Measurements from ENCODE around the gene CHTOP. TPM values are rescaled to one million over a fixed set of nuclear protein-coding genes. Genes with fewer than 3 reads are reported as not detected.
"Not testable (repeated sequence)": the region's sequence is repeated elsewhere in the genome, so short reads cannot be mapped to it uniquely, and the experiment has no call there.

Gene CHTOP
- polyA plus RNA-seq (2013, experiment 1 of 2): 88.9 TPM
- 88.2 TPM for polyA plus RNA-seq (2013, experiment 2 of 2)

- Histone ChIP-seq H3K79me2 (ENCODE audit: control insufficient read depth, insufficient read depth, low read length) (peaks cover 31% of the 10 kb centered on the region), H3K4me3 (ENCODE audit: low read length) (peak within 1 kb of the TSS; percentile 92), H3K18ac (ENCODE audit: low read length) (peak within 1 kb of the TSS; percentile 91), H3K79me1 (ENCODE audit: low read length) (peaks cover 12% of the 10 kb centered on the region), H3K9ac (ENCODE audit: low read length) (peak within 1 kb of the TSS; percentile 99), H2BK15ac (replicated peaks; ENCODE audit: low read depth) (no peak within 1 kb of the TSS), H2BK5ac (ENCODE audit: low read length) (peak within 1 kb of the TSS; percentile 98), H3K36me3 (ENCODE audit: control insufficient read depth, insufficient read depth, low read length) (peaks cover 12% of the 10 kb centered on the region), H3K4me2 (ENCODE audit: low read length) (peak within 1 kb of the TSS; percentile 45), H4K5ac (ENCODE audit: low read length) (peak within 1 kb of the TSS; percentile 44), H2BK120ac (ENCODE audit: low read depth, low read length) (peak within 1 kb of the TSS; percentile 50), H3K4ac (ENCODE audit: low read depth, low read length) (peak within 1 kb of the TSS; percentile 94), H3K4me1 (ENCODE audit: control insufficient read depth, low read depth, low read length) (no peaks in the 10 kb centered on the region), H4K8ac (ENCODE audit: low read depth, low read length) (peak within 1 kb of the TSS; percentile 88), H3K56ac (ENCODE audit: low read length) (peak within 1 kb of the TSS; percentile 99), H3K23ac (ENCODE audit: low read length) (peak within 1 kb of the TSS; percentile 97), H2AK5ac (ENCODE audit: low read length) (no peak within 1 kb of the TSS), H3K27ac (ENCODE audit: low read depth, low read length) (peak within 1 kb of the TSS; percentile 100), H3K27me3 (ENCODE audit: insufficient read depth, low read length, poor library complexity) (no peaks in the 10 kb centered on the region)
- DNase-seq: peak; percentile 99
- no CpG with 5 or more reads among the region's 65 CpGs for WGBS (ENCODE audit: extremely low coverage, insufficient coverage, low lambda C conversion rate)
Observed at GRCh38 chr1:153633754-153634665, at the start of gene CHTOP. TSS of gene CHTOP (plus strand) at chr1:153634066. CDS start at chr1:153636589, 2,523 bp downstream.

- no peaks in the 10 kb centered on the region for H3K36me3 ChIP-seq (ENCODE audit: control insufficient read depth, insufficient read depth, low read length)
- no peak overlapping the region for H3K4me2 ChIP-seq (ENCODE audit: low read length)
- no peak overlapping the region for H2AK5ac ChIP-seq (ENCODE audit: low read length)
- H3K27ac ChIP-seq (ENCODE audit: low read depth, low read length): no peak overlapping the region
- no peaks in the 10 kb centered on the region for H3K27me3 ChIP-seq (ENCODE audit: insufficient read depth, low read length, poor library complexity)
- no peak overlapping the region for H3K23ac ChIP-seq (ENCODE audit: low read length)
- no peak overlapping the region for H2BK5ac ChIP-seq (ENCODE audit: low read length)
- H3K56ac ChIP-seq (ENCODE audit: low read length): no peak overlapping the region
- peak overlapping the region; percentile 65 for H3K4ac ChIP-seq (ENCODE audit: low read depth, low read length)
- WGBS (ENCODE audit: extremely low coverage, insufficient coverage, low lambda C conversion rate): no CpG with 5 or more reads among the region's 1 CpG
- H2BK15ac ChIP-seq (replicated peaks; ENCODE audit: low read depth): no peak overlapping the region
- H3K79me2 ChIP-seq (ENCODE audit: control insufficient read depth, insufficient read depth, low read length): no peaks in the 10 kb centered on the region
- no peak overlapping the region for H3K4me3 ChIP-seq (ENCODE audit: low read length)
- no peak overlapping the region for H4K5ac ChIP-seq (ENCODE audit: low read length)
- H2BK120ac ChIP-seq (ENCODE audit: low read depth, low read length): no peak overlapping the region
- H3K79me1 ChIP-seq (ENCODE audit: low read length): no peaks in the 10 kb centered on the region
- no peak for DNase-seq
- H3K18ac ChIP-seq (ENCODE audit: low read length): no peak overlapping the region
- H3K9ac ChIP-seq (ENCODE audit: low read length): no peak overlapping the region
- no peak overlapping the region for H4K8ac ChIP-seq (ENCODE audit: low read depth, low read length)
- H3K4me1 ChIP-seq (ENCODE audit: control insufficient read depth, low read depth, low read length): no peaks in the 10 kb centered on the region
Observed at GRCh38 chr1:153585006-153585405, 48.9 kb upstream of the CHTOP start.

GRCh38 chr1:153586347-153586746 is 47.5 kb upstream of the CHTOP start:
- H2BK120ac ChIP-seq (ENCODE audit: low read depth, low read length): no peak overlapping the region
- no peak overlapping the region for H4K5ac ChIP-seq (ENCODE audit: low read length)
- H4K8ac ChIP-seq (ENCODE audit: low read depth, low read length): no peak overlapping the region
- no peak overlapping the region for H3K4ac ChIP-seq (ENCODE audit: low read depth, low read length)
- no peak for DNase-seq
- H2AK5ac ChIP-seq (ENCODE audit: low read length): no peak overlapping the region
- no peak overlapping the region for H2BK5ac ChIP-seq (ENCODE audit: low read length)
- H3K4me3 ChIP-seq (ENCODE audit: low read length): no peak overlapping the region
- H3K27me3 ChIP-seq (ENCODE audit: insufficient read depth, low read length, poor library complexity): no peaks in the 10 kb centered on the region
- H3K79me2 ChIP-seq (ENCODE audit: control insufficient read depth, insufficient read depth, low read length): no peaks in the 10 kb centered on the region
- no peak overlapping the region for H2BK15ac ChIP-seq (replicated peaks; ENCODE audit: low read depth)
- no peak overlapping the region for H3K4me2 ChIP-seq (ENCODE audit: low read length)
- no peak overlapping the region for H3K56ac ChIP-seq (ENCODE audit: low read length)
- no peak overlapping the region for H3K23ac ChIP-seq (ENCODE audit: low read length)
- H3K79me1 ChIP-seq (ENCODE audit: low read length): no peaks in the 10 kb centered on the region
- H3K9ac ChIP-seq (ENCODE audit: low read length): no peak overlapping the region
- no peaks in the 10 kb centered on the region for H3K4me1 ChIP-seq (ENCODE audit: control insufficient read depth, low read depth, low read length)
- H3K27ac ChIP-seq (ENCODE audit: low read depth, low read length): no peak overlapping the region
- peak overlapping the region; percentile 80 for H3K18ac ChIP-seq (ENCODE audit: low read length)
- no CpG with 5 or more reads among the region's 1 CpG for WGBS (ENCODE audit: extremely low coverage, insufficient coverage, low lambda C conversion rate)
- H3K36me3 ChIP-seq (ENCODE audit: control insufficient read depth, insufficient read depth, low read length): no peaks in the 10 kb centered on the region

- no peak overlapping the region for H3K18ac ChIP-seq (ENCODE audit: low read length)
- H4K8ac ChIP-seq (ENCODE audit: low read depth, low read length): no peak overlapping the region
- no peak overlapping the region for H4K5ac ChIP-seq (ENCODE audit: low read length)
- H3K23ac ChIP-seq (ENCODE audit: low read length): no peak overlapping the region
- H3K27me3 ChIP-seq (ENCODE audit: insufficient read depth, low read length, poor library complexity): no peaks in the 10 kb centered on the region
- no peaks in the 10 kb centered on the region for H3K4me1 ChIP-seq (ENCODE audit: control insufficient read depth, low read depth, low read length)
- H2BK5ac ChIP-seq (ENCODE audit: low read length): no peak overlapping the region
- H3K4me2 ChIP-seq (ENCODE audit: low read length): no peak overlapping the region
- H2AK5ac ChIP-seq (ENCODE audit: low read length): no peak overlapping the region
- H2BK120ac ChIP-seq (ENCODE audit: low read depth, low read length): no peak overlapping the region
- no peak overlapping the region for H3K4me3 ChIP-seq (ENCODE audit: low read length)
- H3K79me2 ChIP-seq (ENCODE audit: control insufficient read depth, insufficient read depth, low read length): no peaks in the 10 kb centered on the region
- no peak overlapping the region for H3K9ac ChIP-seq (ENCODE audit: low read length)
- no peak overlapping the region for H2BK15ac ChIP-seq (replicated peaks; ENCODE audit: low read depth)
- no CpG with 5 or more reads among the region's 5 CpGs for WGBS (ENCODE audit: extremely low coverage, insufficient coverage, low lambda C conversion rate)
- H3K79me1 ChIP-seq (ENCODE audit: low read length): no peaks in the 10 kb centered on the region
- H3K27ac ChIP-seq (ENCODE audit: low read depth, low read length): no peak overlapping the region
- peak; percentile 84 for DNase-seq
- H3K56ac ChIP-seq (ENCODE audit: low read length): no peak overlapping the region
- H3K36me3 ChIP-seq (ENCODE audit: control insufficient read depth, insufficient read depth, low read length): no peaks in the 10 kb centered on the region
- H3K4ac ChIP-seq (ENCODE audit: low read depth, low read length): no peak overlapping the region
Observed at GRCh38 chr1:153587314-153587713, 46.6 kb upstream of the CHTOP start.

GRCh38 chr1:153588033-153588432 is 45.8 kb upstream of the CHTOP start:
- not testable (repeated sequence) for H3K79me1 ChIP-seq (ENCODE audit: low read length); H3K56ac ChIP-seq (ENCODE audit: low read length); H2BK15ac ChIP-seq (replicated peaks; ENCODE audit: low read depth); H3K23ac ChIP-seq (ENCODE audit: low read length); H3K9ac ChIP-seq (ENCODE audit: low read length); H3K4me1 ChIP-seq (ENCODE audit: control insufficient read depth, low read depth, low read length); H3K18ac ChIP-seq (ENCODE audit: low read length); H3K27me3 ChIP-seq (ENCODE audit: insufficient read depth, low read length, poor library complexity); H4K8ac ChIP-seq (ENCODE audit: low read depth, low read length); DNase-seq; H3K27ac ChIP-seq (ENCODE audit: low read depth, low read length); H3K36me3 ChIP-seq (ENCODE audit: control insufficient read depth, insufficient read depth, low read length); H2AK5ac ChIP-seq (ENCODE audit: low read length); H3K4me2 ChIP-seq (ENCODE audit: low read length); H4K5ac ChIP-seq (ENCODE audit: low read length); H3K79me2 ChIP-seq (ENCODE audit: control insufficient read depth, insufficient read depth, low read length); H2BK120ac ChIP-seq (ENCODE audit: low read depth, low read length); H3K4me3 ChIP-seq (ENCODE audit: low read length); H3K4ac ChIP-seq (ENCODE audit: low read depth, low read length); H2BK5ac ChIP-seq (ENCODE audit: low read length)
- no CpG with 5 or more reads among the region's 10 CpGs for WGBS (ENCODE audit: extremely low coverage, insufficient coverage, low lambda C conversion rate)

All from mesendoderm (in vitro differentiated cells).